OCI-LY3 (cell line): ENCODE results near the gene RPL10A.

Experiments used
- H2AFZ ChIP-seq: fragments of 200-600, 300-600 bp; shearing (Covaris generic); 2 replicates; pipeline ENCODE4 v1.6.0; 2014; ENCODE audit warnings: antibody characterized with exemption, low read depth, low read length
- H3K27ac ChIP-seq: fragments of 200-600, 300-600 bp; sonication (generic); 2 replicates; pipeline ENCODE4 v1.5.1; 2014; ENCODE audit warnings: mild to moderate bottlenecking, low read length, moderate library complexity, mixed read lengths
- H3K27me3 ChIP-seq: fragments of 200-600, 300-600 bp; sonication (generic); 2 replicates; pipeline ENCODE4 v1.6.1; 2014; ENCODE audit warnings: low read depth, low read length, mixed read lengths
- H3K36me3 ChIP-seq: fragments of 200-600, 300-600 bp; sonication (generic); replicated peaks from 2 replicates; pipeline ENCODE3; 2014; ENCODE audit warnings: low read depth, low read length, mixed read lengths
- H3K4me1 ChIP-seq: fragments of 300-600, 200-600 bp; sonication (generic); 2 replicates; pipeline ENCODE4 v1.6.1; 2014; ENCODE audit warnings: low read length, mixed read lengths
- H3K4me2 ChIP-seq: fragments of 200-600, 300-600 bp; sonication (generic); 2 replicates; pipeline ENCODE4 v1.6.1; 2014; ENCODE audit warnings: low read length, mixed read lengths
- H3K4me3 ChIP-seq: fragments of 300-600, 200-600 bp; sonication (generic); 2 replicates; pipeline ENCODE4 v1.5.1; 2014; ENCODE audit warnings: antibody characterized with exemption, mild to moderate bottlenecking, low read length, moderate library complexity
- H3K79me2 ChIP-seq: fragments of 300-600, 200-600 bp; shearing (Covaris generic); 2 replicates; pipeline ENCODE4 v1.6.1; 2014; ENCODE audit warnings: mild to moderate bottlenecking, low read length, mixed read lengths
- H3K9ac ChIP-seq: fragments of 300-600, 200-600 bp; shearing (Covaris generic); 2 replicates; pipeline ENCODE4 v1.6.0; 2014; ENCODE audit warnings: mild to moderate bottlenecking, low read length, moderate library complexity
- H3K9me3 ChIP-seq: fragments of 200-600, 300-600 bp; shearing (Covaris generic); 2 replicates; pipeline ENCODE4 v1.6.1; 2014; ENCODE audit warnings: low read length, mixed read lengths; ENCODE audit not compliant: insufficient read depth
- H4K20me1 ChIP-seq: fragments of 200-600, 300-600 bp; sonication (generic); 2 replicates; pipeline ENCODE4 v1.6.1; 2016; ENCODE audit warnings: low read length, mixed read lengths; ENCODE audit not compliant: insufficient read depth
- CTCF ChIP-seq: fragments of 200-600, 300-600 bp; sonication (generic); IDR thresholded peaks from 2 replicates; pipeline ENCODE4 v1.5.1; 2014; ENCODE audit warnings: antibody characterized with exemption, low read length, low read depth
- EZH2phosphoT487 ChIP-seq: fragments of 200-600 bp; shearing (Covaris generic); IDR thresholded peaks from 2 replicates; pipeline ENCODE4 v1.6.1; 2018; ENCODE audit warnings: antibody characterized with exemption, mixed run types, low read depth

RPL10A gene

DNA sequence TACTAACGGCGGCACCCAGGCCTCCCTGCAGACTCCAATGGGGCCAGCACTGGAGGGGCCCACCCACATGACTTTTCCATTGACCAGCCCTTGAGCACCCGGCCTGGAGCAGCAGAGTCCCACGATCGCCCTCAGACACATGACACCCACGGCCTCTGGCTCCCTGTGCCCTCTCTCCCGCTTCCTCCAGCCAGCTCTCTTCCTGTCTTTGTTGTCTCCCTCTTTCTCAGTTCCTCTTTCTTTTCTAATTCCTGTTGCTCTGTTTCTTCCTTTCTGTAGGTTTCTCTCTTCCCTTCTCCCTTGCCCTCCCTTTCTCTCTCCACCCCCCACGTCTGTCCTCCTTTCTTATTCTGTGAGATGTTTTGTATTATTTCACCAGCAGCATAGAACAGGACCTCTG, 42.1 kb upstream of the RPL10A start:
- Histone ChIP-seq H3K9me3 (no peaks in the 10 kb centered on the region), H3K4me1 (peaks cover 5% of the 10 kb centered on the region; the same call in 1 of the 2 replicates), H3K27me3 (no peaks in the 10 kb centered on the region), H4K20me1 (no peaks in the 10 kb centered on the region), H3K27ac (no peak overlapping the region), H3K79me2 (no peaks in the 10 kb centered on the region), H2AFZ (no peak overlapping the region), H3K9ac (no peak overlapping the region), H3K4me3 (no peak overlapping the region), H3K4me2 (no peak overlapping the region), H3K36me3 (no peaks in the 10 kb centered on the region)
- TF ChIP-seq EZH2phosphoT487 (no peak), CTCF (no peak)

GRCh38 chr6:35427435-35427834, 40.8 kb upstream of the RPL10A start:
- Histone ChIP-seq H3K27ac (no peak overlapping the region), H3K27me3 (no peaks in the 10 kb centered on the region), H3K79me2 (no peaks in the 10 kb centered on the region), H3K9ac (no peak overlapping the region), H3K4me1 (peaks cover 5% of the 10 kb centered on the region; the same call in 1 of the 2 replicates), H3K4me3 (no peak overlapping the region), H4K20me1 (no peaks in the 10 kb centered on the region), H3K36me3 (no peaks in the 10 kb centered on the region), H3K9me3 (no peaks in the 10 kb centered on the region), H3K4me2 (no peak overlapping the region), H2AFZ (no peak overlapping the region)
- TF ChIP-seq EZH2phosphoT487 (no peak), CTCF (no peak)

- Histone ChIP-seq H3K9me3 (no peaks in the 10 kb centered on the region), H3K4me3 (no peak overlapping the region), H3K27me3 (no peaks in the 10 kb centered on the region), H3K27ac (no peak overlapping the region), H3K4me2 (no peak overlapping the region), H3K9ac (no peak overlapping the region), H2AFZ (no peak overlapping the region), H3K79me2 (no peaks in the 10 kb centered on the region), H3K4me1 (peaks cover 5% of the 10 kb centered on the region; the same call in 1 of the 2 replicates), H4K20me1 (no peaks in the 10 kb centered on the region), H3K36me3 (no peaks in the 10 kb centered on the region)
- TF ChIP-seq CTCF (no peak), EZH2phosphoT487 (no peak)
These were observed 40.3 kb upstream of the RPL10A start for GRCh38 chr6:35427851-35428321.

- Histone ChIP-seq H3K9ac (no peak overlapping the region), H3K79me2 (no peaks in the 10 kb centered on the region), H3K4me3 (no peak overlapping the region), H2AFZ (no peak overlapping the region), H3K27ac (no peak overlapping the region), H3K9me3 (no peaks in the 10 kb centered on the region), H3K4me1 (peaks cover 5% of the 10 kb centered on the region; the same call in 1 of the 2 replicates), H3K27me3 (no peaks in the 10 kb centered on the region), H3K36me3 (no peaks in the 10 kb centered on the region), H3K4me2 (no peak overlapping the region), H4K20me1 (no peaks in the 10 kb centered on the region)
- no peak for TF ChIP-seq CTCF
- TF ChIP-seq EZH2phosphoT487, result no peak
These were observed 39.6 kb upstream of the RPL10A start for GRCh38 chr6:35428421-35429149.
